ENCODE data around the gene ERCC3. TPM values are rescaled to one million over a fixed set of nuclear protein-coding genes. Genes with fewer than 3 reads are reported as not detected.
A peak's percentile ranks its signal among the peaks of the same experiment; 100 is the strongest.
"Not testable (repeated sequence)": the region's sequence is repeated elsewhere in the genome, so short reads cannot be mapped to it uniquely, and the experiment has no call there.

Gene ERCC3
- total RNA-seq, 4 donors from 2014 or later: 25.9 to 293 (median 57.8) TPM

GRCh38 chr2:127229555-127229954 is 64.4 kb downstream of the ERCC3 start:
- peaks cover 0 to 11% (median 0%) of the 10 kb centered on the region in 4 donors for H3K4me1 ChIP-seq
- H3K4me3 ChIP-seq: no peak overlapping the region
- no peaks in the 10 kb centered on the region for H3K27me3 ChIP-seq
- no peaks in the 10 kb centered on the region for H3K36me3 ChIP-seq
- H3K9me3 ChIP-seq: no peaks in the 10 kb centered on the region
- TF ChIP-seq CTCF (IDR thresholded peaks at IDR 0.05): no peak
- TF ChIP-seq POLR2A (IDR thresholded peaks at IDR 0.05): no peak
- no peak for DNase-seq
- no peak overlapping the region for H3K27ac ChIP-seq

- H3K4me1 ChIP-seq: peaks cover 0 to 11% (median 0%) of the 10 kb centered on the region in 4 donors
- no peak for DNase-seq
- no peak for TF ChIP-seq POLR2A (IDR thresholded peaks at IDR 0.05)
- no peak for TF ChIP-seq CTCF (IDR thresholded peaks at IDR 0.05)
- no peaks in the 10 kb centered on the region for H3K36me3 ChIP-seq
- H3K4me3 ChIP-seq: no peak overlapping the region
- H3K27me3 ChIP-seq: no peaks in the 10 kb centered on the region
- no peak overlapping the region for H3K27ac ChIP-seq
- no peaks in the 10 kb centered on the region for H3K9me3 ChIP-seq
Measured at GRCh38 chr2:127228102-127228501, 65.8 kb downstream of the ERCC3 start.

GRCh38 chr2:127227264-127227660 is 66.7 kb downstream of the ERCC3 start:
- H3K4me3 ChIP-seq, H3K9me3 ChIP-seq, H3K36me3 ChIP-seq, H3K27ac ChIP-seq, DNase-seq, H3K27me3 ChIP-seq: not testable (repeated sequence)
- H3K4me1 ChIP-seq: peaks cover 0 to 11% (median 0%) of the 10 kb centered on the region in 4 donors

- no peaks in the 10 kb centered on the region for H3K27me3 ChIP-seq
- H3K27ac ChIP-seq: no peak overlapping the region
- H3K4me3 ChIP-seq: peak overlapping the region in 1 of 4 donors; percentile 21
Measured at GRCh38 chr2:127226520-127227263, 67.3 kb downstream of the ERCC3 start.

GRCh38 chr2:127226132-127226519 is 67.8 kb downstream of the ERCC3 start:
- H3K4me1 ChIP-seq: peaks cover 0 to 11% (median 0%) of the 10 kb centered on the region in 4 donors
- H3K36me3 ChIP-seq: no peaks in the 10 kb centered on the region
- H3K4me3 ChIP-seq: peak overlapping the region in 1 of 4 donors; percentile 21
- no peak for DNase-seq
- no peaks in the 10 kb centered on the region for H3K27me3 ChIP-seq
- no peaks in the 10 kb centered on the region for H3K9me3 ChIP-seq
- TF ChIP-seq CTCF (IDR thresholded peaks at IDR 0.05): no peak
- TF ChIP-seq POLR2A (IDR thresholded peaks at IDR 0.05): no peak
- H3K27ac ChIP-seq: no peak overlapping the region

More at GRCh38 chr2:127226520-127227263, 67.3 kb downstream of the ERCC3 start:
- H3K9me3 ChIP-seq: no peaks in the 10 kb centered on the region
- peaks cover 0 to 11% (median 0%) of the 10 kb centered on the region in 4 donors for H3K4me1 ChIP-seq
- DNase-seq: peak in 2 of 3 donors; percentile 63 to 66
- TF ChIP-seq POLR2A (IDR thresholded peaks at IDR 0.05): no peak
- no peak for TF ChIP-seq CTCF (IDR thresholded peaks at IDR 0.05)
- no peaks in the 10 kb centered on the region for H3K36me3 ChIP-seq

GRCh38 chr2:127225186-127225960 is 68.6 kb downstream of the ERCC3 start:
- no peaks in the 10 kb centered on the region for H3K9me3 ChIP-seq
- no peaks in the 10 kb centered on the region for H3K36me3 ChIP-seq
- TF ChIP-seq CTCF (IDR thresholded peaks at IDR 0.05) (no peak), POLR2A (IDR thresholded peaks at IDR 0.05) (no peak)
- no peak overlapping the region for H3K27ac ChIP-seq
- H3K4me3 ChIP-seq: no peak overlapping the region
- H3K27me3 ChIP-seq: no peaks in the 10 kb centered on the region
- no peak for DNase-seq
- H3K4me1 ChIP-seq: peaks cover 0 to 11% (median 0%) of the 10 kb centered on the region in 4 donors

- not testable (repeated sequence) for H3K36me3 ChIP-seq, H3K9me3 ChIP-seq, H3K27ac ChIP-seq, H3K27me3 ChIP-seq, DNase-seq, H3K4me3 ChIP-seq
- H3K4me1 ChIP-seq: peaks cover 3 to 19% (median 8%) of the 10 kb centered on the region in 4 donors
Measured at GRCh38 chr2:127224135-127224534, 69.8 kb downstream of the ERCC3 start.
